ENCODE measurements around the gene ARFGAP1.

Gene ARFGAP1

DNA sequence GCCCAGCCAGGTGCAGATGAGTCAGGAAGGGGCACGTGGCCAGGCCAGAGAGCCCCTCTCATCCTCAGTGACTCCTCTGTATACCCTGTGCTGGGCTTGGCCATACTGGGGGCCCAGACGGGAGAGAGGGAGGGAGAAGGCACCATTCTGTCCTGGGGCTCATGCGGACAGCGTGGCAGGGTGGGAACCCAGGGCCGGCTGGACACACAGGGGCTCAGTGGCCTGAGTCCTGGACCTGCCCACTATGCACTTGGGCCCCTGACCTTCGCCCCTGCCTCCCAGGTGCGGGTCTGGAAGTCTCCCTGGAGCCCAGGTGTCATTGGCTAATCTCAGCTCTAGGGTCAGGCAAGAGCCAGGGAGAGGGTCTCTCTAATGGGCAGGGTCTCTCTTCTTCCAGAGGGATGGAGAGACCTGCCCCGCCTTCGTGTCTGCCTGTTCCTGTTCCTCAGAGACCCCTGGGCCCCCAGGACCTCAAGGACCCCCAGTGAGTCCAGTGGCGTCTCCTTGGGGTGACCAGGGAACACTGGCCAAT lies 48.1 kb downstream of the ARFGAP1 start:
- DNase-seq (ENCODE audit: low spot score), result no peak

DNA sequence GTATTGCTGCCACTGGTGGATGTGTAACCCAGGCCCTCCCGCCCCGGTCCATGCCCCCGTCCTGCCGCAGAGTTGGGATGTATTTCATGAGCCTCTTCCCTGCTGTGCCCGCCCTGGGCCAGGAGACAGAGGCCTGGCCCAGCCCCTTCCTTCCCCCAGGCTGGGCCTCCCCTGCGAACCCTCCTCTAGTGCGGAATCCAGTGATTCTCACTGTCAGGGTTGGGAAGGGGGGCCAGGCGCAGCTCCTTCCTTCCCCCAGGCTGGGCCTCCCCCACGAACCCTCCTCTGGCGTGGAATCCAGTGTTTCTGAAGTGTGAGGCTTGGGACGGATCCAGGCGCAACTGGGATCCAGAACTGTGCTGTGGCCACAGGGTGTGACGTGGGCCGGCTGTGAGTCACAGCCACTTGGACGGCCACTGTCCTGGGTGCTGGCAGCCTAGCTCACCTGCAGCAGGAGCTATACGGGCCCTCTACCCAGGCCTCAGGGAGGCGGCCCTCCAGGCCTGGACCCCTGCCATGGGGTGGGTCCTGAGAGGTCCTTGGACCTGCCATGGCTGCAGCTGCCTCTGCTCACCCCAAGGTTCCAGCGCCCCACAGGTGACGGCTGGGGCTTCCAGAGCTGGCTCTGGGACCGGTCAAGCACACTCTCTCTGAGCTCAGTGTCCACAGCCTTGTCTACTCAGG lies 48.7 kb downstream of the ARFGAP1 start:
- no peak for DNase-seq (ENCODE audit: low spot score)

DNA sequence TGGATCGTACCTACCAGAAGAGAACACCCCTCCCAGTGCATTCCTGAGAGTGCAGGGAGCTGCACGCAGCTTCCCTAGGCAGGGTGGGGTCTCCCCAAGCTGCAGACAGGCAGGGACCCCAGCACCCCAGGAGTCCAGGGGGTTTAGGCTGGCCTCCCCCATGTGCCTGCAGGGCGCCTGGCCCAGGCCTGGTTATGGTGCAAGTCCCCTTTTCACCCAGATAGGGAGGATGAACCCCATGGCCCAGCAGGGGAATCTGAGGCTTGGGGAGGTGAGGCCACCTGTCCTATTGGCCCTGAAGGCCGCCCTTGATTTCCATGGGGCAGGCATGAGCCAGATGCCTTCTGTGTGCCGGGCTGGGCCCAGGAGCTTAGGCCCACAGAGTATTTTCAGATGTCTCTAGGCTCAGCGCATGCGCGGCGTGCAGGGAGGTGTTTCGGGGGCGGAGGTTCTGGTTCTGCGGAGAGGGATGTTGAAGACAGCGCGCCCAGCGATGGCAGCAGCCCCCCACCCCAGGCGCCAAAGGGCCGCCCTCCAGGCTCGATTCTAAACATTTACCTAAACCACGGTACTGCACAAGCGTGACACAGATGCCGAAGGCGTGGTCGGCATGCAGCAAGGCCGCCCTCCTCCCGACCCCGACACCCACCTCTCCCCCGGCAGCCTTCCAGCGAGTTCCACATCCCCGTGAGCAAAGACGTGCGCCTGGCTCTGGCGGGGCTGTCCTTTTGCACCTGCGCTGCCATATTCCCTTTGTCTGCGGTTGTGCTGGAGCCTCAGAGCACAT lies 49.7 kb downstream of the ARFGAP1 start:
- no peak for DNase-seq (ENCODE audit: low spot score)

DNA sequence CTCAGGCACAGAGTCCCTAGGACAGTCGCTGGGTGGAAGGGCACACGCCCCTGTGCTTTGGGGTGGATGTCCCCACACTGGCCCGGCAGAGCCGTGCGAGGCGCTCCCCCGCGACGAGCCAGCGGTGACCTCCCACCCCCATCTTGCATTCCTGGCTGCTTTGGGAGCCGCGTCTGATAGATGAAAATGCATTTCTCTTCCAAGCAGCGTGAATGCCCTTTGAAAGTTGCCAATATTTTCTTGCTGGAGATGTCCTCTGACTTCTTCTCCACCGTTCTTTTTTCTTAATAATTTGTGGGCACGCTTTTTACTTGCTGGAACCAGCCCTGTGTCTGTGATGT lies 50.3 kb downstream of the ARFGAP1 start:
- no peak for DNase-seq (ENCODE audit: low spot score)

DNA sequence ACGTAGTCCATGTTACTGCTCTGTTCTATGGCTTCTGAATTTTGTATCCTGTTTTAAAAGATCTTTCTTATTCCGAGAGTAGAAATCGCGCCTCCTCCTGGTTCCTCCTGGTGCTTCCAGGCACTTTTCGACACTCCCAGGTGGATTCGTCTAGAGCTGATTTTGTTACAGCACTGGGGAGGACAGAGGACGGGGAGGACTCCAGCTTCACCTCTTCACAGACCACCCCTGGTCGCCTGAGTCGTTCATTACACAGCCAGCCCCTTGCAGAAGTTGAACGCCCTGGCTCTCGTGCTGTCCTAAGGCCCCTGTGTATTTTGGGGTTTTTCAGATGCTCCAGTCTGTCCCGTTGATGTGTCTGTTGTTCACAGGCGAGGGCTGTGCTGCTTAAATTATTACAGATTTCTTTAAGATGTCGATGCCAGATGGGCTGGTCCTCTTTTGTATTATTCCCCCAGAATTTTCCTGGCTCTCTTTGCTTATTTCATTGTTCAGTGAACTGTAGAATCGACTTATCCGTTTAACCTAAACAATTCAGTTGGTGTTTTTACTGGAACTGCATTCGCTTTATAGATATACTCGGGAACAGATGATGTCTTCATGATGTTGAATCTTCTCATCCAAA lies 50.9 kb downstream of the ARFGAP1 start:
- DNase-seq (ENCODE audit: low spot score), result no peak

DNA sequence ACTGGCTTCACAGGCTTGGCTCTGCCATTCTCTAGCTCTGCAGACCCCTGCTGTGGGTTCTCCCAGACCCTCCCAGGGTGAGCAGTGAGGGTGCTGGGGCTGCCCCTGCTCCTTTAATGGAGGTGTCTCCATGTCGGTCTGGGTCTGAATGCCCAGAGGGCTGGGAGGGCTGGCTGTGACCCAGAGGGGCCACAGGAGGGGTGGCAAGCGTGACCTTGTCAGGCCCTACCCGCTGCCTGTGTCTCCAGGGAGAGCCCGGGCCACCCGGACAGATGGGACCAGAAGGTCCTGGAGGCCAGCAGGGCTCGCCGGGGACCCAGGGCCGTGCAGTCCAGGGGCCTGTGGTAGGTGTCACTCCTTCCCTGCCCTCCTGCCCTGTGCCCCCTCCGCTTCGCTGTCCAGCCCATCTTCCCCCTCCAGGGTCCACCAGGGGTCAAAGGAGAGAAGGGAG lies 52.4 kb downstream of the ARFGAP1 start:
- no peak for DNase-seq (ENCODE audit: low spot score)

DNA sequence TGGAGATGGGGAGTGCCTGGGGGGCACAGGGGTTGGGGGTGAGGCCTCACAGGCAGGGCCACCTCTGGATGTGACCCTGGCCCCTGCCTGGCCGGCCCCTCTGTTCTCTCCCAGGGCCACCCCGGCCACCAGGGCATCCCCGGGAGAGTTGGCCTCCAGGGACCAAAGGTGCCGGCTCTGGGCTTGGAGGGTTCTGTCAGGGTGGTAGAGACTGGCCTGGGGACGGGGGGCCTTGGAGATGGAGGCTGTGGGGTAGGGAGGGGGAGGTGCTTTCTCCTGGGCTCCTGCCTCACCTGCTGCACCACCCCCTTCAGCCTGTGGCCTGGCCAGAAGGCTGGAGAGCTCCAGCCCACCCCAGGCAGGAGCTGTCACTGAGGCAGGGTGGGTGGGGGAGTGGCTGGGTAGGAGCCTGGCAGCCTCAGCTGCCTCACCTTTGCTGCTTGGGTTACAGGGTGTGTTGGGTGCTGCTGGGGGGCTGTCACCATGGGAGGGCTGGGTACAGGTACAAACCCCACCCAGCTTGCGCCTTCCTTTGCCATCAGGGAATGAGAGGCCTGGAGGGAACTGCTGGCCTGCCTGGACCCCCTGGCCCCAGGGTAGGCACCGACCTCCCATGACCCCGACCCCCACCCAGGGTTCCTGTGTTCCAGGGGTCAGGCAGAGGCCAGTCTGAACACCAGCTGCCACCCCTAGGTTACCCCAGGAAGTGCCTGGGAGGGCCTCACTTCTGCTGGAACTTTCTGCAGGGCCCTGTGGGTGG lies 53.1 kb downstream of the ARFGAP1 start:
- DNase-seq (ENCODE audit: low spot score), result no peak

DNA sequence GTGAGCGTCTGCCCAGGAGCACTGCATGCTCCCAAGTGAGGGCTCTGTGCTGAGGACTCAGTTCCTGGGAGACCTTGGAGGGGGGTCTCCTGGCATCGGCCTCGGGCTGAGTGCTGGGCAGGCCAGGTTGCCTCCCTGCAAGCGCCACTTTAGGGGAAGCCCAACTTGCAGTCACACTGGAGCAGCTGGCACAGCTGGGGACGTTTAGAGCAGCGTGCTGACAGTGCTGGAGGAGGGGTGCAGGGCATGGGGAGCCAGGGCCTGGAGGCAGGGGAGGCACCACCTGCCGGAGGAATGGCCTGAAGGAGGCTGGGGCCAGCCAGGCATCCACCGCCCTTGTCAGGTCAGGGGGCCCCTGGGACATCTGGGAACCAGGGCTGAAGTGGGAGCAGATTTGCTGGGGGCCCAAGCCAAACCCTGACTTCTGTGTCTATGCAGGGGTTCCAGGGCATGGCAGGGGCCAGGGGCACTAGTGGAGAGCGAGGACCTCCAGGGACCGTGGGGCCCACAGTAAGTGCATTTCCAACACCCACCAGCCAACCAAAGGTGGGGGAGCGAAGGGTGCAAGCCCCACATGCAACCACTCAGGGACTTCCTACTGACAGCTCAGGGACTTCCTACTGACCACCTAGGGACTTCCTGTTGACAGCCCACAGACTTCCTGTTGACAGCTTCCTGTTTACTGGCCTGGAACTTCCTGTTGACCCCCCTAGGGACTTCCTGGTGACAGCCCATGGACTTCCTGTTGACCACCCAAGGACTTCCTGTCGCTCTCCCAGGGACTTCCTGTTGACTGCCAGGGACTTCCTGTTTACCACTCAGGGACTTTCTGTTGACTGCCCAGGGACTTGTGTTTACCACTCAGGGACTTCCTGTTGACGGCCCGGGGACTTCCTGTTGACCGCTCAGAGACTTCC lies 54.0 kb downstream of the ARFGAP1 start:
- DNase-seq (ENCODE audit: low spot score), result no peak

DNA sequence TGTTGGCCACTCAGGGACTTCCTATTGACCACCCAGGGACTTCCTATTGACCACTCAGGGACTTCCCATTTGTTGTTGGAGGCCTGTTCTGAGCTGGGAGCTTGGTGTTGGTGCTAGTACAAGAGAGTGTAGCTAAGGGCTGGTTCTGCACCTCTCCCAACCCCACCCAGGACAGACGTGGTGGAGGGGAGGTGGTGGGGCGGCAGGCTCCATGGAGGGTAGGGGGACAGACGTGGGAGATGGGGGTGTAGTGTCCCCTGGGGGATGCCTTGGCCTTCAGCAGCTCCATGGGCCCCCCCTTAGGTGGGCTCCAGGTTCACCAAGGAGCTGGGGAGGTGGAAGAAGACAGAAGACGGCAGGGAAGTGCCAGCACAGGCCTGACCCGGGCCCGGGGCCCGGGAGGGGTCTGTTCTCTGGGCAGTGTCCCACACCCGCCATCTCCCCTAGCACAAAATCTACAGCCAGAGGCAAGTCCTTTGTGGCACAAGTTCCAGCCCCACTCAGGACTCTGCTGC lies 54.7 kb downstream of the ARFGAP1 start:
- DNase-seq (ENCODE audit: low spot score), result no peak

DNA sequence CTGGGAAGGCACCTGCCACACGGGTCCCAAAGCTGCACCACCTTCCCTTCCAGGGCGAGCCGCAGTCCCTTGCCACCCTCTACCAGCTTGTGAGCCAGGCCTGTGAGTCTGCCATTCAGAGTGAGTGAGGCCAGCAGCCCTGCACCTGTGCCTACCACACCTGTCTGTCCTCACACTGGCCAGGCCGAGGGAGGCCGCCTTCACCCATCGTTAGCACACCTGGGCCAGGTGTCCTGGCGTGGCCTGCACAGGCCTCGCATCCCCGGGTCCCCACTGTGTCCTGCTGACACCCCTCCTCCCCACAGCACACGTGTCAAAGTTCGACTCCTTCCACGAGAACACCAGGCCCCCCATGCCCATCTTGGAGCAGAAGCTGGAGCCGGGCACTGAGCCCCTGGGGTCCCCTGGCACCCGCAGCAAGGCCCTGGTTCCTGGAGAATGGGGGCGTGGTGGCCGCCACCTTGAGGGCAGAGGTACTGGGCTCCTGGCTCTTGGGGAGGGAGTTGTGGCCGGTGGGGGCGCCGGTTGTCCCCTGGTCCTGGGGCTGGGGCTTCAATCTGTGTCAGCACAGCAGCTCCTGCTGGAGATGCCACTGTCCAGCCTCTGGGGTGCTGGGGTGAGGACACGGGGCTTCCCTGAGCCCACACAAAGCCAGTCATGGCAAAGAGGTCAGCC lies 55.5 kb downstream of the ARFGAP1 start:
- no peak for DNase-seq (ENCODE audit: low spot score)

DNA sequence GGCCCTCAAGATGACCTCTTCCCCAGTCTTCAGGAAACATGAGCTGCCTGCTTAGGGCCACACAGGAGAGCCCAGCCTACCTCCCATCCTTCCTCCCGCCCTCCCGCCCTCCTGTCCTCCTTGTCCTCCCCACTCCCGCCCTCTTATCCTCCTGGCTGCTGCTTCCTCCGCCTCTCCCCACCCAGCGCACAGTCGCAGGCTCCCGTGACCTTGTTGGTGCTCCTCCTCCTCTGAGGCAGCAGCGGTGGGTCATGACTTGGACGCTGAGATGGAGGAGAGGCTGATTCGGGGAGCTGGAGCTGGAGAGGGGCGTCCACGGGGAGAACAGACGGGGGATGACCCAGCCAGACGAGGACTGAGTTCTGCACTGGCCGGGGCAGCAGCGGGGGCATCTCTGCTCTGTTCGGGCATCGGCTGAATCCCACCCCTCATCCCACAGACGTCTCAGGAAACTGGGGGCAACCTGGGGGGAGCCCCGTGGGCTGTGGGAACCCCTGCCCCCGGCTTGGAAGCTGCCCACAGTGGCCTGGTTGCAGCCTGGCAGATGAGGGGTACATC lies 56.2 kb downstream of the ARFGAP1 start:
- no peak for DNase-seq (ENCODE audit: low spot score)

DNA sequence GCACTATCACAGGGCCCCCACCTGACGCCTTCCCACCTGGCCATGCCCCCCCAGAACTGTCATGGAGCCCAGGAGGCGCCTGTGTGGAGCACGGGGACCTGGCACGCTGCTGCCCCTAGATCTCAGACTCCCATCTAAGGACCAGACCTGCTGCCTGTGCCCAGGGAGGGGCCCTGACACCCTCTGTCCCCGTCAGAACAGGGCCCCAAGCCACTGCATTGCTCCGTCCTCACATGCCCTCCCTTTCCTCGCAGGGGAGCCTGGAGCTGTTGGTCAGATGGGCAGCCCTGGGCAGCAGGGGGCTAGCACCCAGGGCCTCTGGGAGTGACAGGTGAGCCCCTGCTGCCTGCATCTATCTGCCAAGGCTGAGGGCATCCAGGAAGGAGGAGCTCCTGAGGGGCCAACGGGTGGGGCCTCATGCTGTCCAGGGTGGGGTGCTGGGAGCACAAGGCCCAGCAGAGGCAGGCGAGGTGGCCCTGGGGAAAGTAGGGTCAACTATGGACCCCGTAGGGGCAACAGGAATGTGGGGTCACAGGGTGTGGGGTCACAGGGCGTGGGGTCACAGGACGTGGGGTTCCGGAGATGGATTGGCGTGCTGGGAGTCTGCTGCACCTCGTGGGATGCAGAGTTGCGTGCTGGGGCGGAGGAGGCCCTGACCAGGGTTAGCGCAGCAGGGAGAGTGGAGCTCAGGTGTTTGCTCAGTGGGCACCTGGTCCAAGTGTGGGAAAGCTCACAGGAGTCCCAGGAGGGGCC lies 56.9 kb downstream of the ARFGAP1 start:
- DNase-seq (ENCODE audit: low spot score), result no peak

DNA sequence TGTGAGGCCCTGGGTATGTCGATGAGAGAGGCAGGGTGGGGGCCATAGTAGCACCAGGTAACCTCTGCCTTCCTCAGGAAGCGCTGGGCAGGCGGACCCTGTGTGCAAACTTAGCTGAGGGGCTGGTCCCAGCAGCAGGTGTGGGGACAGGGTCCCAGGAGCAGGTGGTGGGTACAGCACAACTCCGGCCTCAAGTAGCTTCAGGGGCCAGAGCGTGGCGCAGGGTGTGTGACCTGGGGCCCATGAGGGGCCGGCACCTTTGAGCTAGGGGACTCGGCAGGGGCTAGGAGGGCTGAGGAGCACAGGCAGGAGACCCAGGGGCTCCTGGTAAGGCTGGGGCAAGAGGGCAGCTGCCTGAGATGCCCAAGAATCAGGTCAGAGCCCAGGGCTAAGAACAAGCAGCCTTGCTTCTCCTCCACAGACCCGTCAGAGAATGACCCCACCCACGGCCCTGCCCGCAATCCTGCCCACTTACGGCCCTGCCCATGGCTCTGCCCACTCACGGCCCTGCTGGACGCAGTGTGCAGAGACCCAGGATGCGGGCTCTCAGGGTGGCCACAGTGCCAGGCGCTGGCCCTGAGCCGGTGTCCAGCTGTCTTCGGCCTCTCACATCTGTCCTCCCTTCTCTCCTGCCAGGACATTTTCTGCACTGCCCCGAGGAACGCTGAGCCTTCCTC lies 57.6 kb downstream of the ARFGAP1 start:
- DNase-seq (ENCODE audit: low spot score), result no peak

DNA sequence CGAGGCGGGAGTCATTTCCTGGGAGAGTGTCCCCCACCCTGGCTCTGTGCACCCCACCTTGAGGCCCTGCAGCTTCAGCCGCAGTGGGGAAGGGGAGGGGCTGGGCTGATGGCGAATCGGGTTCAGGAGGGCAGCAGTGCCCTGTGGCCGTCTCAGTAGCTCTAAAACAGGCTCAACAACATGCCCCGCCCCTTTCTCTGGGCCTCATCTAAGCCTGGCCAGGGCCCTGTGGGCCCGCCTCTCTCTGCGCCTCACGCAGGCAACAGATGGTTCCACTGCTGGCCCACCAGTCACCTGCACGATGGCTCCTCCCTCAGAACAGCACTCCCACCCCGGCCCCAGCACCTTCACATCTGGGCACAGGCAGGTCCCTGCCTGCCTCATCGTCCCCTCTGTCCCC lies 58.3 kb downstream of the ARFGAP1 start:
- no peak for DNase-seq (ENCODE audit: low spot score)

DNA sequence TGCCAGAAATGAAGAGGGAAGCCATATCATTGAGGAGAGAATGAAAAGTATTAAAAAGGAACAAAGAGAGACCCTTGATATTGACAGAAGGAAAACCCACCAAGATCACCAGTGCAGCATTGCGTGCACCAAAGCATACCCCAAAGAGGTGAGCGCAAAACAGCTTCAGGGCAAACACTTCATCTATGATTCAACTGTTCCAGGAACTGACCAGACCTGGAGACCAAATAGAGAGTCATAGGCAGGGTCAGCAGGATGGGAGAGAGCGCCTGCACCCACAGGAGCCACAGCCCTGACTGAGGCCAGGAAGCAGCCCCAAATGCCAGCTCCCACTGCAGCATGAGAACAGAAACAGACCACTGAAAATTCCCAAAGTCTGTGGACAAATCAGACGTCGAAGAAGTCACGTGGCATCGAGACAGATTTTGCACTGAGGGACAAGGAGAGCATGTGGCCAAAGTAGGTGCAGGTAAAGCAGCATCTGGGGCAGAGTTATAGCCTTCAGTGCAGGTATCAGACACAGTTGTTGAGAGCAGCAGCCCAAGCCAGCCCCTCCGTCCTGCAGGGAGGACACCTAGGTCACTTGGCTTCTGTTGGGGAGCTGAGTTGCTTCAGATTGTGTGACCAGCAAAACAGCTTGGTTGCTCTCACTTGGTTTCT lies 59.3 kb downstream of the ARFGAP1 start:
- no peak for DNase-seq (ENCODE audit: low spot score)

DNA sequence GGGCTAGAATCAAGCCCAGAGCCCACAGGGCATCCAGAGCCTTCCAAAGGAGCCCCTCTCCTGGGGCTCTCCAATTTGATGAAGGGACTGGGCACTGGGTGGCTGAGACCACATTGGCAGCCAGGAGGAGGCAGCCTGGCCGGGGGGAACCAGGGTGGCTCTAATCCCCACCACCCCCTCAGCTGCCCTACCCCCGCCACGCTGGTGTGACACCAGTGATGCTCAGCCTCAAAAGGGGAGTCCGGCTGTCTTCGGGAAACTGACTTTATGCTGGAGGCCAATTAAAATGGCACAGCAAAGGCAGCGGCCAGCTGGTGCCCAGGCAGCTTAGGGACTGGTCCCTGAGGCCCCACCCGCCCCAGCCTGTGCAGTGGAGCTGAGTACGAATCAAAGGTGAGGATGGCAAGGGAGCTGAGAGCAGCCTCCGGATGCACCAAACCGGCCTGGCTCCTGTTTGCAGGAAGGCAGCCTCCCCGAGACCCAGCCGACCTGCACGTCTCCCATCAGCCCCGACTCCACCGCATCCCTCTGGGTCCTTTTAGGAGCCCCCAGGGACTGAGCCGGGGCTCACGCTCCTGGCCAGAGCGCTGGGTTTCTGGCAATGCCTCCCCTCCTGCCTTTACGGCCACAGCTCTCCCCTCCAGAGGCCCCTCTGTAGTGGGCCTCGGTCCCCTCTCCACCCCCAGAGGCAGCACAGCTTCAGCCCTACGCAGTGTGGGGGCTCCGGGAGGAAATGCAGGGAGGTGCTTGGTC lies 60.1 kb downstream of the ARFGAP1 start:
- no peak for DNase-seq (ENCODE audit: low spot score)

DNA sequence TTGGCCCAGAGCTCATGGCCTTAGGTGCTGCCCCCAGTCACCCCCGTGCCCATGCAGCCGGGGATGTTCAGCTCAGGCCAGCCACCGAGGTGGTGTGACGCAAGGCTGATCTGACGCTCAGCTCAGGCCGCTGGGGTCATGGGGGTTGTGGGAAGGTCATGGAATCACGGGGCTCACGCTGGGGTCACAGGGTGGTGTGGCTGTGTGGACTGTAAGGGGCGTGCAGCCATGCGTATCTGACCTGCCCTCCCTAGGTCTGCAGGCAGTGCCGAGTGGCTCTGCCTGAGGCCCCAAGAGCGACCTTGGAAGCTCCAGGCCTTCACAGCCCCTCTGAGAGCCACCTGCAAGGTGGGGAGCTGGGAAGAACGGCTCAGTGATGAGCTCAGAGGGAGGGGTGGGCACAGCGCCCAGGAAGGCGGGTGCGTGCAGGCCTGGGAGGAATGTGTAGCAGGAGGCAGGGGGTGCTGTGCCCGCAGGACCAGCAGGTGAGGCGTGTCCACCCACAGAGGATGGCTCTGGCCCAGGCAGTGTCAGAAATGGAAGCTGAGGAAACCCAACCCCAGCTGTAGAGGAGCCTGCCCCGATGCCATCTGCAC lies 60.7 kb downstream of the ARFGAP1 start:
- no peak for DNase-seq (ENCODE audit: low spot score)
